OCI-LY7 (cell line): ENCODE results near the gene TBX4.

Source experiments
- EZH2phosphoT487 ChIP-seq: fragments of 200-600 bp; sonication (generic); IDR thresholded peaks from 2 replicates; pipeline ENCODE4 v1.6.1; 2018; ENCODE audit warnings: low read depth, borderline replicate concordance, mild to moderate bottlenecking, mixed run types, antibody characterized with exemption, low read length, moderate library complexity, mixed read lengths
- TF ChIP-seq, protein P1 (sequence below): fragments of 200-600 bp; sonication (generic); conservative IDR thresholded peaks from 2 replicates; pipeline ENCODE4 v1.5.1; 2014; ENCODE audit warnings: mild to moderate bottlenecking, antibody characterized with exemption, low read length, moderate library complexity, mixed read lengths

- TF ChIP-seq, protein P1, sequence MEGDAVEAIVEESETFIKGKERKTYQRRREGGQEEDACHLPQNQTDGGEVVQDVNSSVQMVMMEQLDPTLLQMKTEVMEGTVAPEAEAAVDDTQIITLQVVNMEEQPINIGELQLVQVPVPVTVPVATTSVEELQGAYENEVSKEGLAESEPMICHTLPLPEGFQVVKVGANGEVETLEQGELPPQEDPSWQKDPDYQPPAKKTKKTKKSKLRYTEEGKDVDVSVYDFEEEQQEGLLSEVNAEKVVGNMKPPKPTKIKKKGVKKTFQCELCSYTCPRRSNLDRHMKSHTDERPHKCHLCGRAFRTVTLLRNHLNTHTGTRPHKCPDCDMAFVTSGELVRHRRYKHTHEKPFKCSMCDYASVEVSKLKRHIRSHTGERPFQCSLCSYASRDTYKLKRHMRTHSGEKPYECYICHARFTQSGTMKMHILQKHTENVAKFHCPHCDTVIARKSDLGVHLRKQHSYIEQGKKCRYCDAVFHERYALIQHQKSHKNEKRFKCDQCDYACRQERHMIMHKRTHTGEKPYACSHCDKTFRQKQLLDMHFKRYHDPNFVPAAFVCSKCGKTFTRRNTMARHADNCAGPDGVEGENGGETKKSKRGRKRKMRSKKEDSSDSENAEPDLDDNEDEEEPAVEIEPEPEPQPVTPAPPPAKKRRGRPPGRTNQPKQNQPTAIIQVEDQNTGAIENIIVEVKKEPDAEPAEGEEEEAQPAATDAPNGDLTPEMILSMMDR = no peak
- TF ChIP-seq EZH2phosphoT487 = no peak
These were observed 35.9 kb downstream of the TBX4 start for GRCh38 chr17:61487989-61488595.
